Measurements from ENCODE around the gene CCDC83.
"Not testable (repeated sequence)": the region's sequence is repeated elsewhere in the genome, so short reads cannot be mapped to it uniquely, and the experiment has no call there.

The CCDC83 gene

GRCh38 chr11:85840932-85841331 is 14.3 kb upstream of the CCDC83 start:
- not testable (repeated sequence) for DNase-seq

- DNase-seq = no peak
Measured at GRCh38 chr11:85843929-85844328, 11.3 kb upstream of the CCDC83 start.

DNA sequence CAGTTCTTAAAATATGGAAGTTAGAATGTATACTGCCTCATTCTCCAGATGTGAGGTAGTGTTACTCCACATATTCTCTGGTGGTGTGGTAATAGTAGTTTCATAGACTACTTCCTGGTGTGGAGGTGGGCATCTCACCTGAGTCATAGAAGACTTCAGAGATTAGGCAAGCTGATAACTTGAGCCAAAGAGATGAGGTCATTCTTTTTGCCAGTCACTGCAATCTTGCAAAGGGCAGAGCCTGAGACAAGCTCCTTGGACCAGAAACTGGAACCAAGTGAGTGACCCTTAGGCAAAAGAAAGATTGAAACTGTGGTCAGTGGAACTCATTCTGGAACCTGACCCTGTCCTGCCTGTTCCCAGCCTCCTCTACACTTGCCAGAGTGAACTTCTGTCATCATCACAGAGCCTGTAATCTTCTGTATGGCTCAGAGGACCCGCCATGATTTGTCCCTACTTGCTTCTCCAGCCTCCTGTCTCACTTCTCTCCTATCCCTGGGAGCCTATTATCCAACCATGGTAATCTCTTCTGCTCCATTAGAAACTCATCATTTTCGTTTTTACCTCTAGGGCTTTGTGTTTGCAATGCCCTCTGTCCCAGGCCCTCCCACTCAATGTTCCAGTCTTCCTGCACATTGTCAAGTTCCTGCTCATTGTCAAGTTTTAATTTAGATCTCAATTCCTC is 10.6 kb upstream of the CCDC83 start:
- DNase-seq = no peak

- no peak for DNase-seq
Measured at GRCh38 chr11:85845124-85845631, 10.0 kb upstream of the CCDC83 start.

- DNase-seq = no peak
Measured at GRCh38 chr11:85847436-85847835, 7.7 kb upstream of the CCDC83 start.

DNA sequence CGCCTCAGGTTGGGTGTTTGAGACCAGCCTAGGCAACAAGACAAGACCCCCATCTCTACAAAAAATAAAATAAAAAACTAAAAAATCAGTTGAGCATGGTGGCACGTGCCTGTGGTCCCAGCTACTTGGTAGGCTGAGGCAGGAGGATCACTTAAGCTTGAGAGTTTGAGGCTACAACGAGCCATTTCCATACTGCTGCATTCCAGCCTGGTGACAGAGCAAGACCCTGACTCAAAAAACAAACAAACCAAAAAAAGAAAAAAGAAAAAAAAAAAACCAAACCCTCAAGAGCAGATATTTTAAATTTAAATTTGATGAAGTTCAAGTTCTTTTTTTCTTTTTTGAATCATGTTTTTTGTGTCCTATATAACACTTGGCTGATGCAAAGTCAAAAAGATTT is 7.2 kb upstream of the CCDC83 start:
- DNase-seq = no peak

DNA sequence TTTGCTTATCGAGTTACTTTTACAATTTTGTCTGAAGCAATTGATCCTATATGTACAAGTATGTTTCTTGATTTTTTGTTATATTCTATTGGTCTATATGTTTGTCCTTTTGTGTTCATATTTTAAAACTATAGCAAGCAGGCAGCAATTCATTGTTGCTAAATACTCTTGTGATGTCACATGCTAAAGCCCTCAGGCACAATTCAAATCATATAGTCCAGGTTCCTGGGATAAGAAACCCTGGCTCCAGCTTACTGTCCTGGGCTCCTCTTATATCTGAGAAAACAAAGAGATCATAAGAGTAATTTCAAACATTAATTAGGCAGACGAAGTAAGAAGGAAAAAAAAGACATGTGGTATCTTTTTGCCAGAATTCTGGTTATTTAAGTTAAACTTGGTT is 6.6 kb upstream of the CCDC83 start:
- DNase-seq = no peak

GRCh38 chr11:85852754-85853153 is 2.4 kb upstream of the CCDC83 start:
- not testable (repeated sequence) for DNase-seq

DNA sequence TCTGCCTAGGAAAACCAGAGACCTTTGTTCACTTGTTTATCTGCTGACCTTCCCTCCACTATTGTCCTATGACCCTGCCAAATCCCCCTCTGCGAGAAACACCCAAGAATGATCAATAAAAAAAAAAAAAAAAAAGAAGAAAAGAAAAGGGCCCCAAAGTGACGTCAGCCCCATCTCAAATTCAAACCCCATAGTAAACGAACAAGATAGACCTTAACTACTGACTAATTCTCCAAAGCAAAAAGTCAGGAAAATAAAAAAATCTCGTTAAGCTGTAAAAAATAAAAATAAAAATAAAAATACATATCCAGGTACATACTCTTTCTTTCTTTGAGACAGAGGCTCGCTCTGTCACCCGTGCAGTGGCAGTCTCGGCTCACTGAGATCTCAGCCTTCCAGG is 1.6 kb upstream of the CCDC83 start:
- not testable (repeated sequence) for DNase-seq

DNA sequence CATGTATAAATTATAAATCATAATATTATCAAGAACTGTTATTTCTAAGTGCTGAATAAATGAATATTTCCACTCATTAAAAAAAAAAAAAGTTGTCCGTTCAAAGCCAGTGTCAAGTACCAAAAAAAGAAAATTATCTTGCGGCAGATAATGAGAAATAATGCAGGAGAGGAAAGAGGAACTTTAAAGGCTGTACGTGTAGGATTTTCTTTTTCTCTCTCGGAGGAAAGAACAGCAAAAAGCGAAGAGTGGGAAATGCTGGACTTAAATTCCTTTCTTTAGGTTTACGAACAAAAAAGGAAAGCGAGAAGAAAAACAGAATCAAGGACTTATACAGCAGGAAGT is 999 bp upstream of the CCDC83 start:
- DNase-seq = no peak

- peak; percentile 90 to 93 for DNase-seq
Measured at GRCh38 chr11:85854557-85855340, 434 bp upstream of the CCDC83 start.

- no peak for DNase-seq
Measured at GRCh38 chr11:85857098-85857497, 1.9 kb downstream of the CCDC83 start.

DNA sequence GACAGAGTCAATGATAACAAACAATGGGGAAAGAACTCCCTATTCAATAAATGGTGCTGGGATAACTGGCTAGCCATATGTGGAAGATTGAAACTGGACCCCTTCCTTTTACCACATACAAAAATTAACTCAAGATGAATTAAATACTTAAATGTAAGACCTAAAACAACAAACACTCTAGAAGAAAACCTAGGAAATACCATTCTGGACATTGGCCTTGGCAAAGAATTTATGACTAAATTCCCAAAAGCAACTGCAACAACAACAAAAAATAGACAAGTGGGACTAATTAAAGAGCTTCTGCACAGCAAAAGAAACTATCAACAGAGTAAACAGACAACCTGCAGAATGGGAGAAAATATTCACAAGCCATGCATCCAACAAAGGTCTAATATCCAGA is 4.4 kb downstream of the CCDC83 start:
- DNase-seq = not testable (repeated sequence)

GRCh38 chr11:85863855-85864254 is 8.7 kb downstream of the CCDC83 start:
- no peak for DNase-seq

- no peak for DNase-seq
Measured at GRCh38 chr11:85866137-85866827, 11.1 kb downstream of the CCDC83 start.

DNA sequence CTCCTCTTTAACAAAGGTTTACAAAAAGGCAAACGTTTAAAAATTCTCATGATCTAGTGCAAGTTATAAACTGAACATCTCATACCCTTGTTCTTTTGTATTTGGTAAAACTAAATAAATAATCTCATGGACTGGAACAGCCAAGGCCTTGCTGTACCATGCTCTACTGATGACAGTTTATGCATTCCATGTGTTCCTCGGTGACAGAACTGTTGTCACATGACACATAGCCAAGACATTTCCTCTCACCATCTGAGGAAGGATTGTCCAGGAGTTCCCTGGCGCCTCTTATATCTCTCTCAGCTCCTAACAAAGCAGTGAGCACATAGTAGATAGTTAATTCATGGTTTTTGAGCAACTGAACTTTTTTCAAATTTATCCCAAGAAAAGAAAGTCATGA is 12.6 kb downstream of the CCDC83 start:
- DNase-seq = no peak

- DNase-seq = no peak
Measured at GRCh38 chr11:85869781-85870180, 14.6 kb downstream of the CCDC83 start.

DNA sequence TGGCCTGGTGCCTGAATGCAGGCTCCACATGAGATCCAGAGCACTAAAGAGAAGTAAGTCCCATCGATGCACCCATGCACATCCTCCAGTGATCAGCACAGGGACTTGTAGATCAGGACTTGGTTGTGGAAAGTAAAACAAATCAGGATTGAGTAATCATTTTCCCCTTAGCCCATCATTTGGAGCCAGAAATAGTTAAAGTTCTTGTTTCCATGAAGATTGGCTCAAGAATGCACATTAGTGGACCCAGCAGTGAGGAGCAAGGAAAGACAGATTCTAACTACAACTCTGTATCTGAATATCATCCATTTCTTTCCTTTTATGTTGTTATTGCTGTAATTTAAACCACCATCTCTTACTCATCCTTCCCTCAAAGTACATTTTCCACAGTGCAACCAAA is 19.1 kb downstream of the CCDC83 start:
- no peak for DNase-seq

- DNase-seq = no peak
Measured at GRCh38 chr11:85875505-85875904, 20.3 kb downstream of the CCDC83 start.

DNA sequence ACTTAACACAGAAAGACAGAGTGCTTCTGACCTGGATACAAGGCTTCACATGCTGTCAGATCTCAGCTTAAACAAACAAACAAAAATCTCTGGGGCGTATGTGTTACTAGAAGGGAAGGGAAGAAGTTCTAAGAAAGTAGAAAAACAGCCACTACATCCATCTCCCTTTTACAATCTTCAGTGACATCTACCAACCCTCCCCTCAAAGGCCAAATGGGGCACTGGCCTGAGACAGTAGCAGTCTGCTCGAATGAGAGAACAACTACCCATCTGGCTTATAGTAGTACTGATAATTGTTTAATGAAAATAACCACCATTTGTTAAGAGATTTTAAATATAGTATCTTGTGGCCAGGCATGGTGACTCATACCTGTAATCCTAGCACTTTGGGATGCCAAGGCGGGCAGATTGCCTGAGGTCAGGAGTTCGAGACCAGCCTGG is 29.4 kb downstream of the CCDC83 start:
- DNase-seq = no peak

- DNase-seq = no peak
Measured at GRCh38 chr11:85886089-85887056, 31.2 kb downstream of the CCDC83 start.

GRCh38 chr11:85889108-85889507 is 33.9 kb downstream of the CCDC83 start:
- DNase-seq = no peak
